GM21390 (cell line): ENCODE results near the gene GRAP.
A peak's percentile ranks its signal among the peaks of the same experiment; 100 is the strongest.

Experiments used
- ATAC-seq: cut with Tn5 transposase; IDR thresholded peaks from one replicate; pipeline ENCODE4 v1.9.1; 2021; ENCODE audit not compliant: unreplicated experiment

GRAP gene

GRCh38 chr17:19004421-19005136 is 42.2 kb downstream of the GRAP start, which contains the start of gene FAM83G:
Gene FAM83G, minus strand, starts transcription at chr17:19004764. Its CDS starts 723 bp downstream, at chr17:19004041.
- ATAC-seq, result peak; percentile 67

DNA sequence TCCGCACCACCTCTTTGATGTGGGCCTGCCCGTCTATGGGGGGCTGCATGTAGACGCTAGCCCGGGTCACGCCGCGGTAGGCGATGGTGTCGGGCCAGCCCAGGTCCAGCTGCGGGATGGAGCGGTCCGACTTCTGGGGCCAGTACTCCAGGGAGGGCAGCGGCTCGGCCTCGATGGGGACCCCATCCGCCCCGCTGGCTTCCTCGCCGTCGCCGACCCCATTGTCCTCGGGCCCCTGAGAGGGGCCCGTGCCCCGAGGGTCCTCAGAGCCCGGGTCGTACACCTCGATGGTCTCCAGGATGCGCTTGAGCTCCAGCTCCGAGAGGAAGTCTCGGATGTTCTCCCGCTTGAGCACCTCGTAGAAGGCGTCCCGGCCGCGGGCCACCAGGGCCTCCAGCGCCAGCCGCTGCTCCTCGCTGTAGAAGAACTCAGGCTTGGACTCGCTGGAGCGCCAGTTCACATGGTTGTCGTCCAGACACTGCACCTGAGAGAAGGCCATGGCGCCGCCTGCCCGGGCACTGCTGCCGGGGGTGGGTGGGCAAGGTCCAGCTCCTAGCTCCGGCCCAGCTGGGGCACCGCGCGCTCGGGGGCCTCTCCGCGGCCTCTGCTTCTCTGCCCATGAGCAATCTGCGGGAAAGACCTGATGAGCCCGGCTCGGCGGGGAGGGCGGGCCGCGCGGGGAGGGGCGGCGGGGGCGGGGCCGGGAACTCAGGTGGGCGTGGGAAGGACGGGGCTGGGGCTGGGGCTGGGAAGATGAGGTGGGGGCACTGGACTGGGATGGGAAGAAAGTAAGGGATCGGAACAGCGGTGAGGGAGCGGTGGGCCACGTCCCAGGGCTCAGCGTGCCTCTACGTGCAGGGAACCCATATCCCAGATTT is 43.0 kb downstream of the GRAP start:
- ATAC-seq, result no peak

GRCh38 chr17:19002805-19003542 is 43.8 kb downstream of the GRAP start:
- ATAC-seq, result no peak

DNA sequence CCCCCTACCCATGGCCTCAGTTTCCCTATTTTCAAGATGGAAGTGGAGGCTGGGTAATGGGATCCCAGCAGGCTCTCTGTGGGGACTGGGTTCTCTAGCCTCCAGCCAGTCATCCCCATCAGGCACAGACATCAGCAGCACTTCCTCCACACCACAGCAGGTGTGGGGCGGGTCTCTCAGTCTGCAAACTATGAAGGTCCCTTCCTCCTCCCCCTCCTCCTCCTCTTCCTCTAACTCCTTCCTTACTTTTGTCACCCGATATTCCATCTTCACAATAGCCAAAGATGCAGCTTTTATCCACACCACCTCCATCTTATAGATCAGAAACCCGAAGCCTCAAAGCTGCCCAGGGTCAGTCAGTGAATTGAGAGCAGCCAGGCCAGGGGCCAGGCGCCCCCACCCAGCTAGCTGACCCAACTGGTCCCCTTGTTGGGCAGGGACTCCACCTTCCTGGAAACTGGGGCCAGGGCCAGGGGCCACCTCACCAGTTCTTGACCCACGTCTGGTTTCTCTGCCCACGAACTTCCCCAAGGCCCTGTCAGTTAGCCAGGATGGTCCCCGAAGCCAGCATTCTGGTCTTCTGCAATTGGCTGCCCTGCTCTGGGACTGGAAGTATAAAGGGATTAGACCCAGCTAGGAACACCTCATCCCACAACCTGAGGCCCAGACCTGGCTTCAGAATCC is 44.7 kb downstream of the GRAP start:
- no peak for ATAC-seq

DNA sequence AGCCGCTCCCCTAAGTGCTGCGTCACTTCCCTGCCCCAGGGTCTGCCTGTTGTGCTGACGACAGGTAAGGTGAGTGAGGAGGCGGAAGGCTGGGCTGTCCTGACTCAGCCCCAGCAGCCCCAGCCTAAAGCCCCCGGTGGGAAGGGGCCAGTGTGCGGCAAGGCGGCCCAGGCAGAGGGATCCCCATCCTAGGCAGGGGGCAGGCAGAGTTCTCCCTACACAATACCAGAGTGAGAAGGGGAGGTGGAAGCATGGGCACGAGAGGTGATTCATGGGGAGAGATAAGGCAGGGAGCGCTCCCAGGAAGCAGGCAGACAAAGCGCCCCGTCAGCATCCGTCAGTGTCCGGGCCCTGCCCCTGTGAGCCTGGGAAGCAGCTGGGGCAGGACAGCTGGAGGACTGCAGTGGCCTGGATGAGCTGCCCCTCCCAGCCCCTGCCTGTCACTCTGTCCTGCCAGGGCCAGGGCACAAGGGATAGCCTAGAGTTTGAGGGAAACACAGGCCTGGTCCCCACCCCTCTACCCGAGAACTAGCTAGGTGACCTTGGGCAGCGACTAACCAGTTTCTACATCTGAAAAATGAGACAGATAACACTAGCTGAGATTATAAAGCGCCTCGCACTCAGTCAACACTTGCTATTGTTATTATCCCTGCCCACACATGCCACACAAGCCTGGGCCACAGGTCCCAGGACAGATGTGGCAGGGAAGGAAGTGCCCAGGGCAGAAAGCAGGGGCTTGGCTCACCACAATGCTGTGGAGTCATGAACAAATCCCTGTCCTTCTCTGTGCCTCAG is 46.0 kb downstream of the GRAP start:
- no peak for ATAC-seq

- no peak for ATAC-seq
These were observed 46.8 kb downstream of the GRAP start for GRCh38 chr17:18999911-19000310.

GRCh38 chr17:18999394-18999793 is 47.4 kb downstream of the GRAP start:
- ATAC-seq, result no peak

GRCh38 chr17:18997650-18998196 is 49.0 kb downstream of the GRAP start:
- no peak for ATAC-seq

- no peak for ATAC-seq
These were observed 50.3 kb downstream of the GRAP start for GRCh38 chr17:18996458-18996857.

- ATAC-seq, result no peak
These were observed 51.5 kb downstream of the GRAP start for GRCh38 chr17:18995220-18995619.

GRCh38 chr17:18994631-18995030 is 52.1 kb downstream of the GRAP start:
- ATAC-seq, result no peak

- ATAC-seq, result no peak
These were observed 52.7 kb downstream of the GRAP start for GRCh38 chr17:18993905-18994526.

DNA sequence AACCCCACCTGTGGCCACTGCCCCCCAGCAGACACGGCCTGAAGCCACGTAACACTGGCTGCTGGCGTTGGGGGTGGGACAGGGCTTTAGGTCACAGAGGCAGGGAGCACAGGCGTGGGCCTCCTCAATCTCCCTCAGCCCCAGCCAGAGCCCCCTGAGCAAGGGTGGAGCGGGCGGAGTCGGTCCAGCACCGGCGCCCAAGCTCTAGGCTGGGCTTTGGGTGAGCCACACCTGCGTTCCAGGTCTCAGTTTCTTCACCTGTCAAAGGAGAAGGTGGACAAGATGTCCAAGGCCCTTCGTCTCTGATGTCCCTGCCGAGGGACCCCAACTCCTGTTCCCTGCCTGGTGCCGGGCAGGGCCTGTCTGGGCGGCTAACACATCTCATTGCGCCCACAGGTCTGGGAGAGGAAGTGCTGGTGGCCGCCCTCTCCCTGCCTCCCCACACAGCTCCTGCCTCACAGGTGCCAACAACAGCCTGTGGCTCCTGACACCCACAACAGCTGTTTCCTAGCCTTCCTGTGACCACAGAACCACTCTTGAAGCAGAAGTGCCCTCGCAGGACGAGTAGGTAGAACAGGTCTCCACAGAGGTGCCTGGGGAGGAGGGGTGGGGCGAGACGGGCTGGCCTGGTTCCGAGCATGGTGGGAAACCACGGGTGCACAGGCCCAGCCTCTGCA is 54.2 kb downstream of the GRAP start:
- ATAC-seq, result no peak

- no peak for ATAC-seq
These were observed 55.0 kb downstream of the GRAP start for GRCh38 chr17:18991531-18992315.

- no peak for ATAC-seq
These were observed 56.4 kb downstream of the GRAP start for GRCh38 chr17:18990331-18990730.

DNA sequence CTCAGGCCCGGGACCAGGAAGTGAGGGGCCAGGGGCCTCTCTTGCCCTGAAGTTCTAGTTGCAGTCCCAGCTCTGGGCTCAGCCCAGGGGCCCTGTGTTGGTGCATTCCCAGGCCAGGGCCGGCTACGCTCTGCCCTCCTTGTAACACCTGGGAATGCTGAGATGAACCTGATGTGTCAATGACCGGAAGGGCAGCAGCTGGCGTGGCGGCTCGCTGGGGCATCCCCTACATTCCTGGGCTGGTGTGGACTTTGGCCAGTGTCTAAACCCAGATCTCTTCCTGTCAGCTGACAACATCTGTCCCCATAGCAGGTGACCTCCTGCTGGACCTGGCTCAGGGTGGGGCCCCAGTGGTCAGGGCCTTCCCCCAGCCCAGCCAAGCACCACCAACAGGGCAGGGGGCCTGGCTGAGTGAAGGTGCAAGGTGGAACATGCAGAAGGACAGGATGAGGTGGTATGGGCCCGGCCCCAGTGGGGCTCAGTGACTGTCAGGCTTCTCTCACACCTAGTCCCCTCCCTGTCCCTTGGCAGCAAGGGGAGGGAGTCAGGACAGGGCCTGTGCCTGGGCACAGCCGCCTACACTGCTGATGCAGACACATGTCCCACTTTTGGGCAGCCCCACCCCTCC is 58.1 kb downstream of the GRAP start:
- no peak for ATAC-seq

GRCh38 chr17:18987862-18988545 is 58.8 kb downstream of the GRAP start:
- no peak for ATAC-seq
